ENCODE data around the gene N4BP2.

GRCh38 chr4:40173470-40173875 is 116.8 kb downstream of the N4BP2 start:
- TF ChIP-seq FOXK2 (IDR thresholded peaks at IDR 0.05) (no peak), SP1 (IDR thresholded peaks at IDR 0.05) (no peak), TARDBP (IDR thresholded peaks at IDR 0.05) (no peak), BHLHE40 (IDR thresholded peaks at IDR 0.05; ENCODE audit: borderline replicate concordance) (no peak), PKNOX1 (IDR thresholded peaks at IDR 0.05) (no peak), NFRKB (IDR thresholded peaks at IDR 0.05) (no peak), FOXA1 (IDR thresholded peaks at IDR 0.05) (no peak)
